ENCODE measurements around the gene CTNND2. TPM values are rescaled to one million over a fixed set of nuclear protein-coding genes. Genes with fewer than 3 reads are reported as not detected.
"Not testable (repeated sequence)": the region's sequence is repeated elsewhere in the genome, so short reads cannot be mapped to it uniquely, and the experiment has no call there.

The CTNND2 gene
- polyA plus RNA-seq, 1 of the 3 experiments (the other 2 are of a cell fraction): not detected

DNA sequence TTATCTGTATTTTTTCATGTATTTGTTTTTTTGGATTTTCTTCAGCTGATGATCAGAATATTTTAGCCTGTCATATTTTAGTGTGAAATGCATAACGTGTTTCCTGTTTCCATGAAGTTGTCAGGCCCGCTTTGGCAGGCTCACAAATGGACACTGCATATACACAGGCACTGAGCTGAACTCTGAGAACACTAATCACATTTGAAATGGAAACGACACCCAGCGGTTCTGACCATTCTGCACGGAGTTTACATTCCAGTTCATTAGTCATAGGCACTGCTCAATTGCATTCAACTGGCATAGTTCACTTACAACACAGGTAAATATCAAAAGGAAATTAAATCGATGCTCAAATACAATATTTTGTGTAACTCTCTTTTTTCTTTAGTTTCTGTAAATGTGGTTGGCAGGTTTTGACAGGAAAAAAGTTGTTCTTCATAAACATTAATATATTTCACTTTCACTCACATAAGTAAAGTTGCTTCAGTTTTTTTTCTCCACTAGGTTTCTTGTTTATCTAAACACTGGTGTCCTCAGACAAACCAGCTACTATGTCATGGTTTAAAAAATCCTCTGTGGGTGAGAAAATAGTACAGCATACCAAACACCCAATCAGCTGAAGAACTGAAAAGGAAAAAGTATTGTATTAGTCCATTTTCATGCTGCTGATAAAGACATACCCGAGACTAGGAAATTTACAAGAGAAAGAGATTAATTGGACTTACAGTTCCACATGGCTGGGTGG, 584.2 kb downstream of the CTNND2 start:
- no peaks in the 10 kb centered on the region for H4K20me1 ChIP-seq (ENCODE audit: insufficient read depth)
- no peaks in the 10 kb centered on the region for H3K79me2 ChIP-seq (ENCODE audit: insufficient read depth)
- no peaks in the 10 kb centered on the region for H3K36me3 ChIP-seq (replicated peaks in 1 of 2; ENCODE audit: control insufficient read depth in 1 of 2, insufficient read depth in 2 of 2, low read length in 1 of 2)
- H2AFZ ChIP-seq (ENCODE audit: low read depth): no peak overlapping the region
- no peak overlapping the region for H3K4me2 ChIP-seq
- ChIA-PET CTCF (no interaction called here), POLR2A (no interaction called here)
- H3F3A ChIP-seq (replicated peaks; ENCODE audit: insufficient read depth): no peaks in the 10 kb centered on the region
- no peaks in the 10 kb centered on the region for H3K9me3 ChIP-seq
- H3K27me3 ChIP-seq (ENCODE audit: insufficient read depth): no peaks in the 10 kb centered on the region
- no peak overlapping the region for H3K27ac ChIP-seq (ENCODE audit: low read depth in 2 of 2, low read length in 1 of 2)
- no peak overlapping the region for H3K4me3 ChIP-seq (ENCODE audit: low read depth in 2 of 2, low read length in 1 of 2)
- no peak overlapping the region for H3K9ac ChIP-seq
- no peaks in the 10 kb centered on the region for H3K9me2 ChIP-seq
- H3K4me1 ChIP-seq (ENCODE audit: control insufficient read depth in 1 of 2, insufficient read depth in 2 of 2, low read depth in 1 of 2, low read length in 1 of 2): no peaks in the 10 kb centered on the region
- WGBS (ENCODE audit: low lambda C conversion rate): 19% methylated on average over 7 of the region's 7 CpGs
- TF ChIP-seq, protein P1, sequence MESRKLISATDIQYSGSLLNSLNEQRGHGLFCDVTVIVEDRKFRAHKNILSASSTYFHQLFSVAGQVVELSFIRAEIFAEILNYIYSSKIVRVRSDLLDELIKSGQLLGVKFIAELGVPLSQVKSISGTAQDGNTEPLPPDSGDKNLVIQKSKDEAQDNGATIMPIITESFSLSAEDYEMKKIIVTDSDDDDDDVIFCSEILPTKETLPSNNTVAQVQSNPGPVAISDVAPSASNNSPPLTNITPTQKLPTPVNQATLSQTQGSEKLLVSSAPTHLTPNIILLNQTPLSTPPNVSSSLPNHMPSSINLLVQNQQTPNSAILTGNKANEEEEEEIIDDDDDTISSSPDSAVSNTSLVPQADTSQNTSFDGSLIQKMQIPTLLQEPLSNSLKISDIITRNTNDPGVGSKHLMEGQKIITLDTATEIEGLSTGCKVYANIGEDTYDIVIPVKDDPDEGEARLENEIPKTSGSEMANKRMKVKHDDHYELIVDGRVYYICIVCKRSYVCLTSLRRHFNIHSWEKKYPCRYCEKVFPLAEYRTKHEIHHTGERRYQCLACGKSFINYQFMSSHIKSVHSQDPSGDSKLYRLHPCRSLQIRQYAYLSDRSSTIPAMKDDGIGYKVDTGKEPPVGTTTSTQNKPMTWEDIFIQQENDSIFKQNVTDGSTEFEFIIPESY (IDR thresholded peaks at IDR 0.05; ENCODE audit: borderline replicate concordance, low read depth): no peak
- TF ChIP-seq SMC3 (IDR thresholded peaks at IDR 0.05; ENCODE audit: low read depth, low read length) (no peak), FOSL2 (IDR thresholded peaks at IDR 0.05; ENCODE audit: borderline replicate concordance, low read depth) (no peak), FOXJ3 (CRISPR knock-in tag; IDR thresholded peaks at IDR 0.05) (no peak), EZH2phosphoT487 (IDR thresholded peaks at IDR 0.05; ENCODE audit: borderline replicate concordance, low read depth) (no peak), CHD2 (IDR thresholded peaks at IDR 0.05; ENCODE audit: low read length, partially characterized antibody) (no peak), RFX5 (IDR thresholded peaks at IDR 0.05; ENCODE audit: low read length) (no peak), POLR2AphosphoS5 (IDR thresholded peaks at IDR 0.05; ENCODE audit: low read depth, low read length) (no peak), RCOR1 (IDR thresholded peaks at IDR 0.05; ENCODE audit: low read length) (no peak), SIN3A (IDR thresholded peaks at IDR 0.05; ENCODE audit: borderline replicate concordance, low read depth, low read length) (no peak)
- TF ChIP-seq, protein P2, sequence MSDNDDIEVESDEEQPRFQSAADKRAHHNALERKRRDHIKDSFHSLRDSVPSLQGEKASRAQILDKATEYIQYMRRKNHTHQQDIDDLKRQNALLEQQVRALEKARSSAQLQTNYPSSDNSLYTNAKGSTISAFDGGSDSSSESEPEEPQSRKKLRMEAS (IDR thresholded peaks at IDR 0.05; ENCODE audit: low read depth): no peak
- TF ChIP-seq, protein P3, sequence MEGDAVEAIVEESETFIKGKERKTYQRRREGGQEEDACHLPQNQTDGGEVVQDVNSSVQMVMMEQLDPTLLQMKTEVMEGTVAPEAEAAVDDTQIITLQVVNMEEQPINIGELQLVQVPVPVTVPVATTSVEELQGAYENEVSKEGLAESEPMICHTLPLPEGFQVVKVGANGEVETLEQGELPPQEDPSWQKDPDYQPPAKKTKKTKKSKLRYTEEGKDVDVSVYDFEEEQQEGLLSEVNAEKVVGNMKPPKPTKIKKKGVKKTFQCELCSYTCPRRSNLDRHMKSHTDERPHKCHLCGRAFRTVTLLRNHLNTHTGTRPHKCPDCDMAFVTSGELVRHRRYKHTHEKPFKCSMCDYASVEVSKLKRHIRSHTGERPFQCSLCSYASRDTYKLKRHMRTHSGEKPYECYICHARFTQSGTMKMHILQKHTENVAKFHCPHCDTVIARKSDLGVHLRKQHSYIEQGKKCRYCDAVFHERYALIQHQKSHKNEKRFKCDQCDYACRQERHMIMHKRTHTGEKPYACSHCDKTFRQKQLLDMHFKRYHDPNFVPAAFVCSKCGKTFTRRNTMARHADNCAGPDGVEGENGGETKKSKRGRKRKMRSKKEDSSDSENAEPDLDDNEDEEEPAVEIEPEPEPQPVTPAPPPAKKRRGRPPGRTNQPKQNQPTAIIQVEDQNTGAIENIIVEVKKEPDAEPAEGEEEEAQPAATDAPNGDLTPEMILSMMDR (IDR thresholded peaks at IDR 0.05): no peak
- DNase-seq: no peak

DNA sequence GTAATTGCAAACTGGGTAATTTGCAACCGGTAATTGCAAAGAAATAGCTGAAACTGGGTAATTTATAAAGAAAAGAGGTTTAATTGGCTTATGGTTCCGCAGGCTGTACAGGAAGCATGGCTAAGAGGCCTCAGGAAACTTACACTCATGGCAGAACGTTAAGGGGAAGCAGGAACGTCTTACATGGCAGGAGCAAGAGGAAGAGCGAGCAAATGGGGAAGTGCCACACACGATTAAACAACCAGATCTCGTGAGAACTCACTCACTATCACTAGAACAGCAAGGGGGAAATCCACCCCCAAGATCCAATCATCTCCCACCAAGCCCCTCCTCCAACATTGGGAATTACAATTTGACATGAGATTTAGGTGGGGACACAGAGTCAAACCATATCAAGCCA, 590.6 kb downstream of the CTNND2 start:
- H2AFZ ChIP-seq (ENCODE audit: low read depth); DNase-seq; H3K9me2 ChIP-seq; H3K27ac ChIP-seq (ENCODE audit: low read depth in 2 of 2, low read length in 1 of 2); H3K27me3 ChIP-seq (ENCODE audit: insufficient read depth); H3K4me1 ChIP-seq (ENCODE audit: control insufficient read depth in 1 of 2, insufficient read depth in 2 of 2, low read depth in 1 of 2, low read length in 1 of 2); POLR2A ChIA-PET; H3K4me2 ChIP-seq; H3K36me3 ChIP-seq (replicated peaks in 1 of 2; ENCODE audit: control insufficient read depth in 1 of 2, insufficient read depth in 2 of 2, low read length in 1 of 2); H3K79me2 ChIP-seq (ENCODE audit: insufficient read depth); H4K20me1 ChIP-seq (ENCODE audit: insufficient read depth); H3K9ac ChIP-seq; H3K4me3 ChIP-seq (ENCODE audit: low read depth in 2 of 2, low read length in 1 of 2); H3K9me3 ChIP-seq; H3F3A ChIP-seq (replicated peaks; ENCODE audit: insufficient read depth): not testable (repeated sequence)
- WGBS (ENCODE audit: low lambda C conversion rate): 16% methylated on average over 7 of the region's 7 CpGs
- CTCF ChIA-PET: interaction anchor here (1.0 kb wide), 1 partner anchor 47 kb away, joined by 3 read pairs; no protein-coding TSS in a partner anchor

Data from SK-N-SH (cell line).